ENCODE results near the gene NCDN. TPM values are rescaled to one million over a fixed set of nuclear protein-coding genes. Genes with fewer than 3 reads are reported as not detected.

Gene NCDN
- total RNA-seq, 1 experiment from 2014 or later, result 12.8 TPM

DNA sequence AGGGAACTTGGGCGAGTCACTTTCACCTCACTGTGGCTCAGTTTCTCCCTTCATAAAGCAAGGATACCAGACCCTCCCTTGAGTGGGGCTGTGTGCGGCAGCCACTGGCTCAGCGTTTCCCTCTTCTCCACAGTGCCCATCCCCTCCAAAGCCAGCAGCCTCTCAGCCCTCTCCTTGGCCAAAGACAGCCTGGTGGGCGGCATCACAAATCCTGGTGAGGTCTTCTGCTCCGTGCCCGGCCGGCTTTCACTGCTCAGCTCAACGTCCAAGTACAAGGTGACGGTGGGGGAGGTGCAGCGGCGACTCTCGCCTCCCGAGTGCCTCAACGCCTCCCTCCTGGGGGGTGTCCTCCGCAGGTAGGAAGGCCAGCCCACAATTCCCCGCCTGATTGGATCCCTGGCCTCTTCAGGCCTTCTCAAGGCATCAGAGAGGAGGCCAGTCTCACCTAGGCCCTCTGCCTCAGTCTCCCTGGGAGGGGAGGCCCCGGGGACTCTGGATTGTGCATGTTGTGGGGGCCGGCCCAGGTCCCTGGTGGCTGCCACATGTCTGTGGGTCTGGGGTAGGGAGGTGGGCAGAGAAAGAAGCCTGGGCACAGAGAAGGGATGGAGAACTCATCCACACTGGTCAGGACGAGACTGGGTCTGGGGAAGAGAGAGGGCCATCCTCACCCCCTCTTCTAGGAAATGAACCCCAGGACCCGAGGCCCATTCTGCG, 30.8 kb downstream of the NCDN start:
- Mint-ChIP-seq H3K4me1 (ENCODE audit: low read depth, unreplicated experiment) (no peaks in the 10 kb centered on the region), H3K27ac (ENCODE audit: unreplicated experiment) (no peak overlapping the region), H3K27me3 (ENCODE audit: insufficient read depth, unreplicated experiment) (no peaks in the 10 kb centered on the region), H3K36me3 (ENCODE audit: insufficient read depth, unreplicated experiment) (peaks cover 8% of the 10 kb centered on the region), H3K4me3 (ENCODE audit: unreplicated experiment) (no peak overlapping the region), H3K9me3 (ENCODE audit: unreplicated experiment) (no peaks in the 10 kb centered on the region)
- no peaks in the 10 kb centered on the region for H3K36me3 ChIP-seq (ENCODE audit: control insufficient read depth, insufficient read depth, low read length)
- intact Hi-C loops (cut with micrococcal nuclease; ENCODE audit: unreplicated experiment), result no loop called here
- CTCF ChIA-PET, result no interaction called here
- POLR2A ChIA-PET, result no interaction called here
- H3K4me1 ChIP-seq, result no peaks in the 10 kb centered on the region
- H3K27me3 ChIP-seq (replicated peaks; ENCODE audit: control insufficient read depth, insufficient read depth, low read length), result no peaks in the 10 kb centered on the region
- no TSS peak for BruUV-seq (replicated peaks)
- H3K9me3 ChIP-seq, result no peaks in the 10 kb centered on the region
- H3K4me3 ChIP-seq (ENCODE audit: low read depth, low read length), result no peak overlapping the region
- TF ChIP-seq, protein P1, sequence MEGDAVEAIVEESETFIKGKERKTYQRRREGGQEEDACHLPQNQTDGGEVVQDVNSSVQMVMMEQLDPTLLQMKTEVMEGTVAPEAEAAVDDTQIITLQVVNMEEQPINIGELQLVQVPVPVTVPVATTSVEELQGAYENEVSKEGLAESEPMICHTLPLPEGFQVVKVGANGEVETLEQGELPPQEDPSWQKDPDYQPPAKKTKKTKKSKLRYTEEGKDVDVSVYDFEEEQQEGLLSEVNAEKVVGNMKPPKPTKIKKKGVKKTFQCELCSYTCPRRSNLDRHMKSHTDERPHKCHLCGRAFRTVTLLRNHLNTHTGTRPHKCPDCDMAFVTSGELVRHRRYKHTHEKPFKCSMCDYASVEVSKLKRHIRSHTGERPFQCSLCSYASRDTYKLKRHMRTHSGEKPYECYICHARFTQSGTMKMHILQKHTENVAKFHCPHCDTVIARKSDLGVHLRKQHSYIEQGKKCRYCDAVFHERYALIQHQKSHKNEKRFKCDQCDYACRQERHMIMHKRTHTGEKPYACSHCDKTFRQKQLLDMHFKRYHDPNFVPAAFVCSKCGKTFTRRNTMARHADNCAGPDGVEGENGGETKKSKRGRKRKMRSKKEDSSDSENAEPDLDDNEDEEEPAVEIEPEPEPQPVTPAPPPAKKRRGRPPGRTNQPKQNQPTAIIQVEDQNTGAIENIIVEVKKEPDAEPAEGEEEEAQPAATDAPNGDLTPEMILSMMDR (IDR thresholded peaks at IDR 0.05; ENCODE audit: insufficient read depth in 1 of 2, low read depth in 1 of 2, low read length in 1 of 2, severe bottlenecking in 1 of 2, unreplicated experiment in 1 of 2), result no peak
- no peak for DNase-seq

DNA sequence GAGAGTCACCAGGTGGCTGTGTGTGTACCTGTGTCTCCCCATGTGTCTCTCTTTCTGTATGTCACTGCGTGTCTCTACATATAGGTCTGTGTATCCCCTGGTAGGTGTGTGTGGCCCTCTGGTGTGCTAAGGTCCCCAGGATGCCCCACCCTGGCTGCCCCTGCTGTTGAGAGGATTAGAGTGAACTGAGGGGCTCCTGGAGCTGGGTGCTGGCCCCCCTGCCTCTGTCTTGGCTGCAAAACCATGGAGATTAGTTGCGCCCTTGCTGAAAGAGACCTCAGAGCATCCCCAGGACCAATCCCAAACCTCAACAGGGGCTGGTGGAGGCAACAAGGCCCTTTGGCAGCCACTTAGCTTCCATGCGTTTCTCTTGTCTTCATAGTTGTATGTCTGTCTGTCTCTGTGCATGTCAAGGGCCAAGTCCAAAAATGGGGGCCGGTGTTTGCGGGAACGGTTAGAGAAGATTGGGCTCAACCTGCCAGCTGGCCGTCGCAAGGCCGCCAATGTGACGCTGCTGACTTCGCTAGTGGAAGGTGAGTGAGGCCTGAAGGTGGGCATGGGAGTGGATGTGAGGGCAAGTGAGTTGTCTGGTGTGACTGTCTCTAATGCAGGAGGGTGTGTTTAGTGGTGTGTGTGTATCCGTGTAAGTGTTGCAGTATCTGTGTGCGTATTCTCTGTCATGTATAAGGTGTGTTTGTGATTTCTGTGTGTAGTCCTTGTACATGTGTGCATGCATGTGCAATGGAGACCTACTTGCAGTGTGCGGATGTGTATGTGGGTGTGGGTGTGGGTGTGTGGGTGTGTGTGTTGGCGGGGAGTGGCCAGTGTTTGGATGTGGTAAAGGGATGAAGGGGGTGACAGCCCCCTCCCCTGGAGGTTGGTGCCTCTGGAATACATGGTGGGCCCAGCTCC, 32.2 kb downstream of the NCDN start:
- Mint-ChIP-seq H3K36me3 (ENCODE audit: insufficient read depth, unreplicated experiment) (peaks cover 11% of the 10 kb centered on the region), H3K27ac (ENCODE audit: unreplicated experiment) (no peak overlapping the region), H3K4me3 (ENCODE audit: unreplicated experiment) (no peak overlapping the region), H3K4me1 (ENCODE audit: low read depth, unreplicated experiment) (no peaks in the 10 kb centered on the region), H3K27me3 (ENCODE audit: insufficient read depth, unreplicated experiment) (no peaks in the 10 kb centered on the region), H3K9me3 (ENCODE audit: unreplicated experiment) (no peaks in the 10 kb centered on the region)
- H3K4me1 ChIP-seq, result no peaks in the 10 kb centered on the region
- no peaks in the 10 kb centered on the region for H3K27me3 ChIP-seq (replicated peaks; ENCODE audit: control insufficient read depth, insufficient read depth, low read length)
- CTCF ChIA-PET, result no interaction called here
- TF ChIP-seq, protein P1 (IDR thresholded peaks at IDR 0.05; ENCODE audit: insufficient read depth in 1 of 2, low read depth in 1 of 2, low read length in 1 of 2, severe bottlenecking in 1 of 2, unreplicated experiment in 1 of 2), result no peak
- H3K9me3 ChIP-seq, result no peaks in the 10 kb centered on the region
- POLR2A ChIA-PET, result no interaction called here
- intact Hi-C loops (cut with micrococcal nuclease; ENCODE audit: unreplicated experiment), result no loop called here
- H3K4me3 ChIP-seq (ENCODE audit: low read depth, low read length), result no peak overlapping the region
- no TSS peak for BruUV-seq (replicated peaks)
- no peaks in the 10 kb centered on the region for H3K36me3 ChIP-seq (ENCODE audit: control insufficient read depth, insufficient read depth, low read length)
- no peak for DNase-seq

GRCh38 chr1:35590476-35591040, 33.0 kb downstream of the NCDN start:
- Histone ChIP-seq H3K36me3 (ENCODE audit: control insufficient read depth, insufficient read depth, low read length) (no peaks in the 10 kb centered on the region), H3K4me3 (ENCODE audit: low read depth, low read length) (no peak overlapping the region), H3K27me3 (replicated peaks; ENCODE audit: control insufficient read depth, insufficient read depth, low read length) (no peaks in the 10 kb centered on the region), H3K9me3 (no peaks in the 10 kb centered on the region), H3K4me1 (no peaks in the 10 kb centered on the region)
- TF ChIP-seq, protein P1 (IDR thresholded peaks at IDR 0.05; ENCODE audit: insufficient read depth in 1 of 2, low read depth in 1 of 2, low read length in 1 of 2, severe bottlenecking in 1 of 2, unreplicated experiment in 1 of 2), result no peak
- peaks cover 11% of the 10 kb centered on the region for H3K36me3 Mint-ChIP-seq (ENCODE audit: insufficient read depth, unreplicated experiment)
- H3K27me3 Mint-ChIP-seq (ENCODE audit: insufficient read depth, unreplicated experiment), result no peaks in the 10 kb centered on the region
- no TSS peak for BruUV-seq (replicated peaks)
- POLR2A ChIA-PET, result no interaction called here
- intact Hi-C loops (cut with micrococcal nuclease; ENCODE audit: unreplicated experiment), result no loop called here
- H3K9me3 Mint-ChIP-seq (ENCODE audit: unreplicated experiment), result no peaks in the 10 kb centered on the region
- CTCF ChIA-PET, result no interaction called here
- DNase-seq, result no peak
- H3K4me3 Mint-ChIP-seq (ENCODE audit: unreplicated experiment), result no peak overlapping the region
- no peak overlapping the region for H3K27ac Mint-ChIP-seq (ENCODE audit: unreplicated experiment)
- H3K4me1 Mint-ChIP-seq (ENCODE audit: low read depth, unreplicated experiment), result no peaks in the 10 kb centered on the region

Measured in Caco-2 (cell line).